GM12878 (cell line): ENCODE results near the gene NCAM2. TPM values are rescaled to one million over a fixed set of nuclear protein-coding genes. Genes with fewer than 3 reads are reported as not detected.

Source experiments
- ATAC-seq: fragments of 200-7000 bp; cut with Tn5 transposase; 3 replicates; pipeline ENCODE4 v1.9.1; 2020; ENCODE audit warnings: mild to moderate bottlenecking, moderate library complexity
- BruUV-seq: library from RNA; stranded (reverse); fragments of 400-500 nt; replicated peaks from 2 replicates; lab custom pipeline; 2021; lab: Mats Ljungman, UMichigan
- CTCF ChIA-PET: fragments of 300-600 bp; sonication (Branson Sonifier 250); formaldehyde crosslinking; extraction: SDS; loops from one replicate; lab custom pipeline; 2021; ENCODE audit warnings: inconsistent platforms; lab: Yijun Ruan, JAX
- POLR2A ChIA-PET: fragments of 350-600 bp; formaldehyde crosslinking; extraction: SDS; loops from one replicate; lab custom pipeline; 2021; ENCODE audit warnings: inconsistent platforms; lab: Charles Lee
- RAD21 ChIA-PET: fragments of 300-600 bp; sonication (Branson Sonifier 250); formaldehyde crosslinking; loops from one replicate; lab custom pipeline; 2023; ENCODE audit warnings: antibody characterized with exemption; ENCODE audit not compliant: unreplicated experiment; lab: Charles Lee
- SMC1A ChIA-PET: fragments of 300-600 bp; sonication (Branson Sonifier 250); formaldehyde crosslinking; loops from one replicate; lab custom pipeline; 2023; ENCODE audit not compliant: unreplicated experiment, uncharacterized antibody; lab: Charles Lee
- DNase-seq: peaks from one replicate; pipeline ENCODE4 v3.0.0-alpha.2; 2011; ENCODE audit warnings: low read depth, low spot score
- FAIRE-seq: peaks from 3 replicates; lab custom pipeline; 2011; peaks lifted over from hg19 to GRCh38; lab: Jason Lieb, UNC
- H2AFZ ChIP-seq: 2 replicates; pipeline ENCODE4 v1.6.0; 2011; ENCODE audit warnings: low read depth, low read length, control low read depth; ENCODE audit not compliant: control insufficient read depth
- H3K27ac ChIP-seq: 2 replicates; pipeline ENCODE4 v1.5.1; 2011; ENCODE audit warnings: control low read depth; ENCODE audit not compliant: control insufficient read depth, insufficient read depth
- H3K27me3 ChIP-seq, 2 experiments: replicated peaks in 1 of 2; 2 replicates each; pipeline versions ENCODE4 v1.6.0 to v1.6.1; 2011; ENCODE audit warnings: low read length in 1 of 2; ENCODE audit not compliant: control insufficient read depth in 2 of 2, insufficient read depth in 2 of 2
- H3K36me3 ChIP-seq, 2 experiments: 2 replicates each; pipeline ENCODE4 v1.5.1; 2011; ENCODE audit warnings: low read length in 1 of 2; ENCODE audit not compliant: control insufficient read depth in 2 of 2, insufficient read depth in 2 of 2
- H3K4me1 ChIP-seq: 2 replicates; pipeline ENCODE4 v1.6.1; 2011; ENCODE audit warnings: mild to moderate bottlenecking, low read length, moderate library complexity, mixed read lengths; ENCODE audit not compliant: control insufficient read depth, insufficient read depth
- H3K4me2 ChIP-seq: 2 replicates; pipeline ENCODE4 v1.6.0; 2011; ENCODE audit warnings: control low read depth; ENCODE audit not compliant: control insufficient read depth, insufficient read depth
- H3K4me3 ChIP-seq: fragments of 200-600 bp; sonication (generic); 2 replicates; pipeline ENCODE4 v1.5.1; 2016
- H3K79me2 ChIP-seq: 2 replicates; pipeline ENCODE4 v1.6.0; 2011; ENCODE audit warnings: low read length; ENCODE audit not compliant: control insufficient read depth, insufficient read depth
- H3K9ac ChIP-seq: 2 replicates; pipeline ENCODE4 v1.8.0; 2011; ENCODE audit warnings: low read length, control low read depth, mixed read lengths; ENCODE audit not compliant: control insufficient read depth, insufficient read depth
- H3K9me3 ChIP-seq: replicated peaks from 3 replicates; pipeline ENCODE4 v1.5.1; 2011; ENCODE audit warnings: mild to moderate bottlenecking, low read length; ENCODE audit not compliant: control insufficient read depth, insufficient read depth
- H4K20me1 ChIP-seq: 2 replicates; pipeline ENCODE4 v1.6.0; 2011; ENCODE audit not compliant: control insufficient read depth, insufficient read depth
- ESRRA ChIP-seq: IDR thresholded peaks from 2 replicates; pipeline ENCODE4 v1.6.1; 2012; ENCODE audit warnings: mild to moderate bottlenecking, low read length, improper control_type of control experiment
- IKZF1 ChIP-seq: fragments of 450-650 bp; conservative IDR thresholded peaks from 2 replicates; pipeline ENCODE4 v1.6.1; 2017; ENCODE audit warnings: antibody characterized with exemption, mild to moderate bottlenecking
- PRDM15 ChIP-seq: fragments of 450-650 bp; formaldehyde crosslinking; IDR thresholded peaks from 2 replicates; pipeline ENCODE4 v1.4.0; 2020; ENCODE audit warnings: mild to moderate bottlenecking, moderate library complexity
- RCOR1 ChIP-seq: conservative IDR thresholded peaks from 2 replicates; pipeline ENCODE4 v1.6.1; 2012; ENCODE audit warnings: low read depth, low read length, improper control_type of control experiment
- RUNX3 ChIP-seq: IDR thresholded peaks from 2 replicates; pipeline ENCODE4 v1.6.1; 2012; ENCODE audit warnings: low read length, inconsistent platforms
- SKIL ChIP-seq: fragments of 450-650 bp; IDR thresholded peaks from 2 replicates; pipeline ENCODE4 v1.6.1; 2017; ENCODE audit warnings: mild to moderate bottlenecking, low read depth, inconsistent platforms; ENCODE audit not compliant: poor library complexity, severe bottlenecking
- SRF ChIP-seq, 2 experiments: IDR thresholded peaks; 2 replicates each; pipeline ENCODE4 v1.6.1; 2011; ENCODE audit warnings: low read depth in 2 of 2, low read length in 2 of 2, mild to moderate bottlenecking in 1 of 2, moderate library complexity in 1 of 2
- TCF7 ChIP-seq: IDR thresholded peaks from 2 replicates; pipeline ENCODE4 v1.6.1; 2014; ENCODE audit warnings: antibody characterized with exemption, borderline replicate concordance
- ZNF274 ChIP-seq: IDR thresholded peaks from one replicate; pipeline ENCODE4 v1.8.0; 2011; ENCODE audit not compliant: insufficient read length, insufficient read depth
- WGBS: methylation state at CpG from one replicate; pipeline ENCODE4 v1.1.6; 2016; ENCODE audit warnings: low lambda C conversion rate; ENCODE audit not compliant: insufficient replicate concordance, insufficient coverage; ENCODE audit errors: missing lambda C conversion rate; 5-methylcytosine and 5-hydroxymethylcytosine counted together
- in situ Hi-C: fragments of 300-500 bp; cut with MboI; formaldehyde crosslinking; loops from 9 replicates; pipeline ENCODE4 v1.14.3; 2018; ENCODE audit warnings: mixed read lengths
- intact Hi-C: fragments of 100-400 bp; cut with micrococcal nuclease; formaldehyde crosslinking; loops from one replicate; pipeline ENCODE4 v1.14.2; 2022; ENCODE audit not compliant: unreplicated experiment
- polyA plus RNA-seq, 11 experiments: library from polyadenylated mRNA; depleted of rRNA in 4 of 11; unstranded in 6 of 11; stranded (reverse) in 5 of 11; fragments of >200 nt; fragmentation: Nextera tagmentation in 4 of 11; fragmentation: Illumina TruSeq in 1 of 11; extraction: Ambion mirVana in 4 of 11; extraction: Trizol in 1 of 11; gene quantifications; 1 replicate in 1 of 11; 2 replicates in 10 of 11; pipeline versions ENCODE4 v1.2.1 to v1.2.3, GENCODE V29; 2011 to 2016; ENCODE audit warnings: inconsistent platforms in 2 of 11, missing spikeins in 2 of 11, low read depth in 1 of 11
- total RNA-seq, 4 experiments: library from RNA; depleted of rRNA in 3 of 4; stranded (reverse); fragments of >200 nt in 3 of 4; fragmentation: Illumina TruSeq in 1 of 4; extraction: Trizol in 1 of 4; gene quantifications; 2 replicates each; pipeline versions ENCODE4 v1.2.1 to v1.2.3, GENCODE V29; 2013 to 2021
- TF ChIP-seq, protein P1 (sequence below): IDR thresholded peaks from 2 replicates; pipeline ENCODE4 v1.6.1; 2011; ENCODE audit warnings: low read depth, mild to moderate bottlenecking, low read length, moderate library complexity, borderline replicate concordance; ENCODE audit errors: extremely low read depth
- TF ChIP-seq, protein P2 (sequence below): fragments of 150-350 bp; IDR thresholded peaks from 2 replicates; pipeline ENCODE4 v1.6.1; 2014; ENCODE audit warnings: mild to moderate bottlenecking, low read depth, low read length

The NCAM2 gene
- total and polyA plus RNA-seq, 10 of the 15 experiments (the other 5 are each of a cell fraction or from before 2014, with no cell fraction given), result 0.23 to 0.27 TPM; not detected in 8

DNA sequence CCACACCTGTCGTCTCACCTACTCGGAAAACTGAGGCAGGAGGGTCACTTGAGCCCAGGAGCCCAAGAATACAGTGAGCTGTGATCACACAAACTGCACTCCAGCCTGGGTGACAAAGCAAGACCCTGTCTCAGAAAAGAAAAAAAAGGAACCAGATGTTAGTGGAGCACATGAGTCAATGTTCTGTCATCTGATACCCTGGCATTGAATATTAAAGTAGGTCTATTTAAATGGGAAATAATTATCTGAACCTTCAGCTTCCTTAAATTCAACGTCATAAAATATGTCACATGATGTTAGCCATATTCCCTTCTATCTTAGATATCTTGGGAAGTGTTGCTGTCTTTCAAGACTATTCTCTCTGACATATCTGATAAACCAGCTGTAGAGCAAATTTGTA lies 47.3 kb downstream of the NCAM2 start:
- no peaks in the 10 kb centered on the region for H3K4me1 ChIP-seq
- H2AFZ ChIP-seq, result no peak overlapping the region
- in situ Hi-C loops, result no loop called here
- WGBS, result 0% methylated on average over 3 of the region's 3 CpGs
- TF ChIP-seq RUNX3, result no peak
- TF ChIP-seq, protein P1, sequence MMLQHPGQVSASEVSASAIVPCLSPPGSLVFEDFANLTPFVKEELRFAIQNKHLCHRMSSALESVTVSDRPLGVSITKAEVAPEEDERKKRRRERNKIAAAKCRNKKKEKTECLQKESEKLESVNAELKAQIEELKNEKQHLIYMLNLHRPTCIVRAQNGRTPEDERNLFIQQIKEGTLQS, result no peak
- no peak for TF ChIP-seq ESRRA
- TF ChIP-seq, protein P2, sequence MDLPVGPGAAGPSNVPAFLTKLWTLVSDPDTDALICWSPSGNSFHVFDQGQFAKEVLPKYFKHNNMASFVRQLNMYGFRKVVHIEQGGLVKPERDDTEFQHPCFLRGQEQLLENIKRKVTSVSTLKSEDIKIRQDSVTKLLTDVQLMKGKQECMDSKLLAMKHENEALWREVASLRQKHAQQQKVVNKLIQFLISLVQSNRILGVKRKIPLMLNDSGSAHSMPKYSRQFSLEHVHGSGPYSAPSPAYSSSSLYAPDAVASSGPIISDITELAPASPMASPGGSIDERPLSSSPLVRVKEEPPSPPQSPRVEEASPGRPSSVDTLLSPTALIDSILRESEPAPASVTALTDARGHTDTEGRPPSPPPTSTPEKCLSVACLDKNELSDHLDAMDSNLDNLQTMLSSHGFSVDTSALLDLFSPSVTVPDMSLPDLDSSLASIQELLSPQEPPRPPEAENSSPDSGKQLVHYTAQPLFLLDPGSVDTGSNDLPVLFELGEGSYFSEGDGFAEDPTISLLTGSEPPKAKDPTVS, result no peak
- TF ChIP-seq SRF (IDR thresholded peaks at IDR 0.05; ENCODE audit: low read depth in 2 of 2, low read length in 2 of 2), result no peak
- TF ChIP-seq TCF7, result no peak
- TF ChIP-seq, all 136 proteins: peak for 0
- ChIA-PET POLR2A (no interaction called here), CTCF (no interaction called here), RAD21 (no interaction called here), SMC1A (no interaction called here)
- Histone ChIP-seq H3K4me2 (no peak overlapping the region), H3K9me3 (no peaks in the 10 kb centered on the region), H3K27me3 (no peaks in the 10 kb centered on the region), H4K20me1 (no peaks in the 10 kb centered on the region), H3K36me3 (no peaks in the 10 kb centered on the region), H3K9ac (no peak overlapping the region), H3K79me2 (no peaks in the 10 kb centered on the region), H3K4me3 (no peak overlapping the region), H3K27ac (no peak overlapping the region)
- FAIRE-seq (no peak), ATAC-seq (no peak), DNase-seq (no peak)
- intact Hi-C loops, result no loop called here
- no TSS peak for BruUV-seq

DNA sequence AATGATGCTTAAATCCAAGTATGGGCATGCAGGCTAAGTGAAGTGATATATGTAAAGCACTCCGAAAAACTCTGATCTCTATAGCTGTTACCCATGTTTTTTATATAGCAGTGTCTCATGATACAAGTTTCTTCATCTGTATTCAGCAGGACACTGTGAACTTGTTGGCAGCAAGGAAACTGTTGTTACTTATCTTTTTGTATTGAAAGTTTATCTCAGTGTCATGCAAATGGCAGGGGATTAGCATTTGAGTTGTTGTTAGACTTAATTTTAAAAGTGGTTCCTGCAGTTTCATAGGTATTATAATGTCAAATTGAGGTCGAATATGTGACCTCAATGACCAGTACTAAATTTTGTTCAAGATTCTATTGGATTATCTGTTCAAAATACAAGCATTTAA lies 47.9 kb downstream of the NCAM2 start:
- H3K4me2 ChIP-seq, result no peak overlapping the region
- H3K36me3 ChIP-seq, result no peaks in the 10 kb centered on the region
- no TSS peak for BruUV-seq
- FAIRE-seq (no peak), DNase-seq (no peak), ATAC-seq (no peak)
- no peak overlapping the region for H3K9ac ChIP-seq
- in situ Hi-C loops (no loop called here), intact Hi-C loops (no loop called here)
- H3K79me2 ChIP-seq, result no peaks in the 10 kb centered on the region
- ChIA-PET CTCF (no interaction called here), POLR2A (no interaction called here), SMC1A (no interaction called here), RAD21 (no interaction called here)
- H2AFZ ChIP-seq, result no peak overlapping the region
- H3K9me3 ChIP-seq, result no peaks in the 10 kb centered on the region
- no peaks in the 10 kb centered on the region for H4K20me1 ChIP-seq
- no peaks in the 10 kb centered on the region for H3K27me3 ChIP-seq
- H3K4me3 ChIP-seq, result no peak overlapping the region
- WGBS, result 0% methylated on average over 2 of the region's 2 CpGs
- H3K27ac ChIP-seq, result no peak overlapping the region
- no peaks in the 10 kb centered on the region for H3K4me1 ChIP-seq
- no peak for TF ChIP-seq ZNF274
- TF ChIP-seq IKZF1, result no peak
- no peak for TF ChIP-seq RCOR1
- no peak for TF ChIP-seq SKIL
- no peak for TF ChIP-seq PRDM15 (CRISPR knock-in tag)
